GM21529 (cell line): ENCODE results near the gene AQP7.
"Not testable (repeated sequence)": the region's sequence is repeated elsewhere in the genome, so short reads cannot be mapped to it uniquely, and the experiment has no call there.

Experiments used
- ATAC-seq: cut with Tn5 transposase; IDR thresholded peaks from one replicate; pipeline ENCODE4 v1.9.1; 2021; ENCODE audit not compliant: unreplicated experiment

Gene AQP7

GRCh38 chr9:33434317-33435105 lies 32.1 kb upstream of the AQP7 start:
- ATAC-seq, result no peak

DNA sequence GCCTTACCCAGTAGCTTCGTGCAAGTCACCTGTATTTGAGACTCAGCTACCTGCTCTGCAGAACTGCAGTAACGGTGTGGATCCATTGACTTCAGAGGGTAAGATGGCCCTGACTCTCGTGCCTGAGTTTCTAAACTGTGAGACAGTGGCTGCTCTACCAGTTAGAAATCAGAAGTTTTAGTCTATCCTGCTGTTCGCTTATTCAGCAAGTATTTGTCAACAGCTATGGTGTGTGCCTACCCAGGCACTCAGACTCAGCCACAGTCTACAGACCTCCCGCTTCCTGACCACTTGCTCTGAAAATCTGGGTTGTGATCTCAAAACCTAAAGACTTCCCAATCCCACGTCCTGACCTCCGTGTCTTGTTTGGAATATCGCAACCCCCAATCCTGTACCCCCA lies 31.5 kb upstream of the AQP7 start:
- no peak for ATAC-seq

DNA sequence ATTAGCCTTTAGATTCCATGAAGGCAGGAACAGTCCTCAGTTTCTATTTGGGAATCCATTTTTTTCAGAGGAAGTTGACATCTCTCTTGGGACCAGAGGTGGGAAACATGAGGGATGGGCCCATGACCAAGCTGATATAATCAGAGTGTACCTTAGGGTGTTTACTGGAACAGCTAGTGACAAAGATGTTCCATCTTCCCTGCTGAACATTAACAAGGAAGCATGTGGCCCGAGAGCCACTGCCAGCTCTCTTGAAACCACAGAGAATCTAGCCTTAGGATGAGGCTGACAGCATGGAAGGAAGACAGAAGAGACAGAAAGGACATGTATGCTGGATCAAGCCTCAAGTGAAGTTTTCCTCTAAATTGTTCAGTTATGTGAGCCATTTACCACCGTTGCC lies 29.1 kb upstream of the AQP7 start:
- ATAC-seq, result no peak

DNA sequence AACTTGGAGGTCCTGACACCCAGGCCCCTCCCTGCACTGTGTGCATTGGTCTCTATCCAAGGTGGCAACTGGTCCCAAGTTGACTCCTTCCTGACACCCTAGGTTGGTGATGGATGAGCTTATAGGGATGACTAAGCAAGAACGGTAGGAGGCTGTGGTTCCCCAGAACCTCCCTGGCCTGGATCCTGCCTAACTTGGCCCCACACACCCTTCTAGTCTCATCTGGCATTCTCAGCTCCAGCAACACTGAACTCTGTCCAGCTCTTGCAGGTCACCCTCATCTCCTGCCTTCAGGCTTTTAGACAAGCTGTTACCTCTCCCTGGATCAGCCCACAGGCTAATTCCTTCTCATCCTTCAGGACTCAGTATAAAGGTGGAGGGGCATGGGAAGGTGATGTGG lies 28.6 kb upstream of the AQP7 start:
- no peak for ATAC-seq

- no peak for ATAC-seq
Observed at GRCh38 chr9:33429256-33429985, 27.1 kb upstream of the AQP7 start.

GRCh38 chr9:33426843-33427293 lies 24.5 kb upstream of the AQP7 start:
- ATAC-seq, result no peak

- no peak for ATAC-seq
Observed at GRCh38 chr9:33425128-33425533, 22.8 kb upstream of the AQP7 start.

DNA sequence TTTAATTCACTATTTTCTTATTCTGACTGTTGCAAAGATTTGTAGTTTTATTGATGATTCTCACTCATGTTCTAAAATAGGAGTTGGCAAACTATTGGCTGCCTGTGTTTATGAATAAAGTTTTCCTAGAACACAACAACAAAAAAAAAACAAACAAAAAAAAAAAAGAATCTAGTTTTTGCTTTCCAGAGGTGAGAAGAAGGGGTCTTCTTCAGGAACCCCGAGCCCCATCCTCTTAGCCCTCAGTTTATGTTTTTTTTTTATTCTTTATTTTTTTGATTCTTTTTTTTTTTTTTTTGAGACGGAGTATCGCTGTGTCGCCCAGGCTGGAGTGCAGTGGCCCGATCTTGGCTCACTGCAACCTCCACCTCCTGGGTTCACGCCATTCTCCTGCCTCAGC lies 22.1 kb upstream of the AQP7 start:
- ATAC-seq, result not testable (repeated sequence)

DNA sequence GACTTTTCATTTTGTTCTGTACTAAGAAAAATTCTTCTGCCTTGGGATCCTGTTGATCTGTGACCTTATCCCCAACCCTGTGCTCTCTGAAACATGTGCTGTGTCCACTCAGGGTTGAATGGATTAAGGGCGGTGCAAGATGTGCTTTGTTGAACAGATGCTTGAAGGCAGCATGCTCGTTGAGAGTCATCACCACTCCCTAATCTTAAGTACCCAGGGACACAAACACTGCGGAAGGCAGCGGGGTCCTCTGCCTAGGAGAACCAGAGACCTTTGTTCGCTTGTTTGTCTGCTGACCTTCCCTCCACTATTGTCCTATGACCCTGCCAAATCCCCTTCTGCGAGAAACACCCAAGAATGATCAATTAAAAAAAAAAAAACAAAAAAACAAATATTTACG lies 21.7 kb upstream of the AQP7 start:
- not testable (repeated sequence) for ATAC-seq

DNA sequence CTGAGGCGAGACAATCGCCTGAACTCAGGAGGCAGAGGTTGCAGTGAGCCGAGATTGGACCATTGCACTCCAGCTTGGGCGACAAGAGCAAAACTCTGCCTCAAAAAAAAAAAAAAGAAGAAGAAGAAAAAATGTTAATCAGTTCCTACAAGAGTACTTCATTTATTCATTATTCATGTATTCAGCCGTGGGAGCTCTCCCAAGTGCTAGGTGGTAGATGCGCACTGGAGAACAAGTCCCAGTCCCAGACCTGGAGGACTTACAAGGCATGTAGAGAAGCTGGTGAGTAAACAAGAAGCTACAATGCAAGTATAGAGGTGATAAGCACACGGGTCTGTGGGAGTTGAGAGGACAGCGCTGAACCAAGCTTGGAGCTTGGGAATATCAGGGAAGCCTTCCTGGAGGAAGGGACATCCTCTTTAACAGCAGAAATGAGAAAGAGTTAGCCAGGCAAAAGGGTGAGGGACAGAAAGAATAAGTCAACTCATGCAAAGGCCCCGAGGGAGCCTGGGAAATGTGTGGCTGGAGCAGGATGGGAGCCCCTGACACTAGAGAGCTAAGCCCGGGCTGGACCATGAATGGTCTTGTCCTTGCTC lies 17.4 kb upstream of the AQP7 start:
- no peak for ATAC-seq

DNA sequence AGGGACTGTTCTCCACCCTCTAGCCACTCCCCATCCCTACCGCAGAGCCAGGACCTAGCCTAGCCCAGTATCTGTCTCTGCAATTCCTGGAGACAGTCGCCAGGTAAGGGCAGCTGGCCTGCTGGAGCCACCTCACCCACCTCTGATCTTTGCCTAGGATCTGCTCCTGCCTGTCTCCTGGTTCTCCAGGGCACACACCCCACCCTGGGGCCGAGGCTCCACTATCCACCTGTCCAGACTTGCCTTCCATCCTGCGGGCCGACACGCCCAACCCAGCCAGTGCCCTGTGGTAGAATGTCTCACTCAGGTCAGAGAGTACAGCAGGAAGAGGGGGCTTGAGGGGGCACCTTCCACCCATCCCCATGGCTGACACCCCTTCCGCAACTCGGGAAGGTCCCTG lies 15.7 kb upstream of the AQP7 start:
- ATAC-seq, result no peak

- no peak for ATAC-seq
Observed at GRCh38 chr9:33416996-33417395, 14.6 kb upstream of the AQP7 start.

GRCh38 chr9:33415501-33416038 lies 13.2 kb upstream of the AQP7 start:
- peak; percentile 79 for ATAC-seq

DNA sequence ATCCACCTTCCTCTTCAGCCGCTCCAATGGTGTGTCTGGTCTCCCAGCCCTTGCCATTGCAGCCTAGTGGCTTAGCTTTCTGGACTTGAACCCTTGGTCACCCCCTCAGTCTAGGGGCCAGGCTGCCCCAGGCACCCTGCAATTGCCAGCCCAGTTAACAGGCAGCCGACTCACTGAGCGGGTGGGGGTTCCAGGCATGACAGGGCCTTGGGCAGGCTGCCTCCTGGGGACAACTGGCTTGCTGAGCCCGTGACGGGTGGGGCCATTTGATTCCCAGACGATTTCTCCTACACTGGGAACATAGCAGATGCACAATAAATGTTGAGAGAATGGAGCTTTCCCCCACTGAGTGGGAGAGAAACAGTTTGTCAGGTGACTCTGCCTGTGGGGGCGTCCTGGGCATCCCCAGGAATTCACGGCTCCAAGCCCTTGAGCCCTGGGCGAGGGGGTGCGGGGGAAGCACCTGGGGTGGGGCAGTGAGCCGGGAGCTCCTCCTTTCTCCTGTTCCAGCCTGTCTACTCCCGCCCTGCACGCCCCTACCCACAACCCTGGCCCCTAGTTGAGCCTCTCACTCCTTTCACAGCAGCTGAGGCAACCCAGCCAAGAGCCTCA lies 12.6 kb upstream of the AQP7 start:
- no peak for ATAC-seq

DNA sequence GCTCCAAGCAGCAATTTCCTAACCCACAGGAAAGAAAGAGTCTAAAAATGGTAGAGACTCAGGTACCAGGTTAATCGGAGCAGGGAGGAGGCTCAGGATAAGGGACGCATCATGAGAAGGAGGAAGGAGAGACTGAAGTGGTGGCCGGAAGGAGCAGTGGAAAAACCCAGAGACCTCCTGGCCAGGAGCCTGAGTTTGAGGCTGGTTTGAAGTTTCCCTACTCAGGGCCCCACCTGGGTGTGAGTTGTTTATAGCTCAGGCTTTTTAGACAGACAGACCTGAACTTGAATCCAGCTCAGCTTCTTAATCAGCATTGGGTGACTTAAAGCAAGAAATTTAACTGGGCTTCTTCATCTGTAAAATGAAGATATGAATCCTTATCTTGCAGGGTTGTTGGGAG lies 11.9 kb upstream of the AQP7 start:
- no peak for ATAC-seq

DNA sequence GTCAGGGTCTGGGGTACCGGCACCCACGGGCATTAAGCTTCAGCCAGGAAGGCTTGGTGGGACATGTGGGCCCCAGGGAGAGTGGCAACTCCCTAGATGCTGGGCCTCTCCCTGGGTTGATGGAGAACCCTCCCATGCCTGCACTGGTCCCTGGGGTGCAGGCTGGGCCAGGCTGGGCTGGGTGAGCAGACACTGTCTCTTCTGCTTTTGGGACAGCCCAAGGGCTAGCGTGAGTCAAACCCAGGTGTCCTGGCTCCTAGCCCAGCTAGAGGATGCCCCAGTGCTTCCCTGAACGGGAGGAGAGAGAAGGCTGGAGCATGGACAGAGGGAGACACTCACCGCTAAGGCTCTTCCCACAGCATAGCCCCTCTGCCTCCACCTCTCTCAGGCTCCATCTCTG lies 5.7 kb upstream of the AQP7 start:
- no peak for ATAC-seq

DNA sequence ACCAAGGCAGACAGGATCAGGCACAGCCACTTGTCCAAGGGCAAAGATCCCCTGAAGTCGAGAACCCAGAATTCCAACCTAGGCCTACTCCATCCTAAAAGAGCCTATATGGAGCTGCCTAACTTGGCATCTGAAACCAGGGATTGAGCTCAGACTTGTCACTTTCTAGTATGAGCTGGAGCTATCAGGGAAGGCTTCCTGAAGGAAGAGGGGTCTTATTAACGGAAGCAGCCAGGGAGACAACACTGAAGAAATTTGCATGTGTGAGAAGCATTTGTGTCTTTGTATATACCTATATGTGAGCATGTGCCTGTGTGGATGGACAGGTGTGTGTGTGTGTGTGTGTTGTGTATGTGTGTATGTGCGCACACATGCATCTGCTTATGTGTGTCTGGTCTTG lies 4.7 kb upstream of the AQP7 start:
- ATAC-seq, result no peak

DNA sequence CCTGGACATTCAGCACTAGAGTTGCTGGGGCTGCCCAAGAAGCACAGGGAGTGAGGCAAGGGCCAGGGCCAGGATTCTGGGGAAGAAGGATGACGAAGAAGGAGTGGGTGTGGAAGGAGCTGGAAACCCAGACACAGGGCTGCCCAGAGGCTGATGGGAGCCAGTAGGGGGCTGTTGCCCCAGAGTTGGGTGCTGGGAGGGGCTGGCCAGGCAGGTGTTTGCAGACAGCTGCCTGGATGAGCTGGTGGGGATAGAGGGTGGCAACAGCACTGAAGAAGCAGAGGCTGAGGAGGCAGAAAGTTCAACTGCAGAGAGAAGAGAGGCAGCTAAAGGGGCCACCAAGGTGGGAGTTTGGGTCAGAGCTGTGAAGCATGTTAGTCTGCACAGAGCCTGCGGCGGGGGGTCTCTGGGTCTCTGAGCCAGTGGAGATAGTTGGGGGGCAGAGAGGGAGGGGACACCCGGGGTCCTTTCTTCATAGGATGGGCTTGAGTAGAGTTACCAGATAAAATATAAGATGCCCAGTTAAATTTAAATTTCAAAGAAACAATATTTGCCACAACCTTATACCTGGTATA lies 2.5 kb upstream of the AQP7 start:
- no peak for ATAC-seq

DNA sequence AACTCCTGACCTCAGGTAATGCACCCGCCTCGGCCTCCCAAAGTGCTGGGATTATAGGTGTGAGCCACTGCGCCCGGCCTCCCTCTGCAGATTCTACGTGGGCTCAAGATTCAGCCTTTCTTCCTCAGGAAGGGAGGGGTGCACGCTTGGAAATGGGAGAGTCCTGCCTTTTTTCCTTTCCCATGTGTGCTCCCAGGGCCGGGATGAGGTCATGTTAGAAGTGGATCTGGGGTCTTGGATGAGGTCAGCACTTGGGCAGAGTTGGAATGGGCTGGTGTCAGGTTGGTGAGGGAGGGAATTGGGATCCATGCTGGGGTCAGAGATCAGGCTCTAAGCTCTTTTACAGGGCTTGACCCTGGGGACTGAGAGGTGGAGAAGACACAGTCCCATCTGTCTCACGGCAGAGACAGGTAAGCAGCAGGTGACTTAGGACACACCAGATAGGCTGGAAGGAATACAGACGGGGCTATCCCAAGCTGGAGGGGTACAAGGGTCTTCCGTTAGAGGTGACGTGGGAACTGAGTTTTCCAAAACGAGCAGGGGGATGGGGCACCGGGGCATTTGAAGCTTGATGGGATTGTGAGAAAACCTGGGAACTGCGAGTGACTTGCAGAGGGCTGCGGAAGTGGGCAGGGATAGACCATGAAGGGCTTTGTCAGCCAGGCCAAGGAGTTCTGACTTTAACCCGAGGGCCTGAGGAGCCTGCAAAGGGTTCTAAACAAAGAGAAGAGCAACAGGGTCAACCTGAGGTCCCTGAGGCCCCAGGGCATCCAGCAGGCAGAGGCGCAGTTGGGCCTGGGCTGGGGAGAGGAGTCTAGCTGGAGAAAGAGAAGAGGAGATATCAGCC lies 1.8 kb upstream of the AQP7 start:
- ATAC-seq, result no peak

- not testable (repeated sequence) for ATAC-seq
Observed at GRCh38 chr9:33401809-33402208, 559 bp downstream of the AQP7 start.
